Hematopoietic multipotent progenitor cell (in vitro differentiated cells): ENCODE data around the gene NEGR1. TPM values are rescaled to one million over a fixed set of nuclear protein-coding genes. Genes with fewer than 3 reads are reported as not detected.
"Not testable (repeated sequence)": the region's sequence is repeated elsewhere in the genome, so short reads cannot be mapped to it uniquely, and the experiment has no call there.

Experiments used
- DNase-seq, 3 donors: peaks; one replicate each; pipeline ENCODE4 v3.0.0-alpha.2; 2011 to 2015; ENCODE audit warnings: low read depth in 2 of 3, low spot score in 2 of 3
- total RNA-seq: library from RNA; depleted of rRNA; stranded (reverse); fragments of >200 nt; gene quantifications from one replicate; pipeline ENCODE4 v1.2.3, GENCODE V29; 2012

Gene NEGR1
- total RNA-seq, 1 donor = 3.8 TPM

DNA sequence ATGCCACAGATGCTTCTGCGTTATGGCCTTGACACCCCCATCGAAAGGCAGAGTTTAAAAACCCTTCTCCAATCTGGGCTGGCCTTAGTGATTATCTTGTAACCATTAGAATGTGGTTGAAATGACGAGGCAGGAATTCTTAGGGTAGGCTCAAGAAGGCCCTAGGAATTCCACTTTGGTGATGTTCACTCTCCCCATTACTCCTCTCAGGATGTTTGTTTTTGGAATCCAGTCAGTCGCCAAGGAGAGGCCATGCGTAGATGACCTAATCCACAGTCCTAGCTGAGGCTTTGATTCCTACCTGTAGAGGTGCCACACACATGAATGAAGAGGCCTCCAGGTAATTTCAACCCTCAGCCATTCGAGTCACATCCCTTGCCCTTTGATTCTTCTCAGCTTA, 318.2 kb downstream of the NEGR1 start:
- no peak for DNase-seq

GRCh38 chr1:71956613-71957285, 325.6 kb downstream of the NEGR1 start:
- DNase-seq = no peak

DNA sequence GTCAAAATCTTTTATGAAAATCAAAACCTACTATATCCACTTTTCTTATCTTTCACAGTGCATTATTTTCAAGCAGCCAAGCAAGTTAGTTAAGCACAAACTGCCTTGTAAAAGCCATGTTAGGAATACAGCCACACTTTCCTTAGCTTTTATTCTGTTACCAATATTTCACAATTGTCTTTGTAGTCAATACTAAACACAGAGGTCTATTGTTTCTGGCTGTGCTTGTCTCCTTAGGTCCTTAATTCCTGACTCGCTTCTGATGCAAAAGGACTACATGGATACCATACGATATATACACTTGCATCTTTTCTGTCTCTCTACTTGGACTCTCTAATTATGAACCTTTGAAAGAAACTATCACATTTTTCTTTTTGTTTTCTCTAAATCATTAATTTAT, 331.8 kb downstream of the NEGR1 start:
- peak in 1 of 3 donors; percentile 24 for DNase-seq

DNA sequence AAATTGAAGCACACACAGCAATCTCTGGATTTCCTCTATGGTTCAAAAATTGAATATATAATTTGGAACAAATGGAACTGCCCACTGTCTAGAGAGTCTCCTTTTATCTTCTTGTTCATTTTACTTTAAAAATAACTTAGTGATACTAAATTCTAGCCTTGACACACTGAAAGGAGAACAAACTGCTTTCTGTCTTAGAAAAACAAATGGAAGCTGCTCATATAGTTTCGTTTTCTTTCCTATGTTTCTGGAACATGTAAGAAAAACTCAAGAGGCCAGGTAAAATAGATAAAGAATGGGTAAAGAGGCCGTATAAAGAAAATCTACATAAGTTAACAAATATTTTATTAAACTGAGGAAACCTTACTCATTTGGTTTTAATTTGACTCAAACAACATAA, 332.7 kb downstream of the NEGR1 start:
- DNase-seq = peak in 1 of 3 donors; percentile 26

GRCh38 chr1:71948561-71948960, 333.8 kb downstream of the NEGR1 start:
- DNase-seq = no peak

DNA sequence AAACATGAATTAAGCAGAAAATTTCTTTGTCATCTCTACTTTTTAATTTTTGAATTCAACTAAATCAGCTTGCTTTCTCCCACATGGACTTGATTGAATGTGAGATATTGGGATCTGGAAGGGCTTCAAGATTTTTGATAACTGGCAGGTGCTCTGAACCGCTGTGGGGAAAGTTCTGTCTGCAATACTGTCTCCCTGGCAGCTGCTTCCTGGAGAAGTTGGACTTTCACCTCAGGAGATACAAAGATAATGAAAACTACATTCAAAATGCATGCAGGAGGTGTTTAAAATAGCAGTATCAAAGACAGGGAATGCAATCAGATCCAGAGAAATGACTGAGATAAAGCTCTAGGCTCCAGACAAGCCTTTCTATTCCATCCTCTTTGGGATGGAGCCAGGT, 338.3 kb downstream of the NEGR1 start:
- peak in 1 of 3 donors; percentile 46 for DNase-seq

DNA sequence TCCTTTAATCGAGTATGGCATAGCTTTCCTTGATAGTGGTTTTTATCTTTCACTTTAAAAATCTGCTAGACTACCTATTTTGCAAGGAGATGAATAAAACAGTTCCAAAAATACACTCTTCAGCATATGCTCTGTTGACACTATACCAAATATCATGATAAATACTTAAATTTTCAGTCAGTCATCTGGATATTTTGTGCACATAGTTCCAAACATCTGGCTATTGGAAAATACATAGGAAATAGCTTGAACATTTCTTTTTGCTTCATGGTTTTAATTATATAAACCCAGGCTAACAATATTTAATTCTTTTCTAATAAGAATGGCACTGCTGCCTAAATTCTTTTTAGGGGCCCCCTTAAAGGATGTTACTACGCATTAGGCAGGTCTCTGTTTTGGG, 342.1 kb downstream of the NEGR1 start:
- DNase-seq = no peak

GRCh38 chr1:71930511-71930910, 351.8 kb downstream of the NEGR1 start:
- DNase-seq = peak in 1 of 3 donors; percentile 14

- DNase-seq = no peak
These were observed 360.3 kb downstream of the NEGR1 start for GRCh38 chr1:71921935-71922559.

GRCh38 chr1:71921204-71921603, 361.1 kb downstream of the NEGR1 start:
- no peak for DNase-seq

- no peak for DNase-seq
These were observed 361.8 kb downstream of the NEGR1 start for GRCh38 chr1:71920556-71920955.

GRCh38 chr1:71919811-71920509, 362.4 kb downstream of the NEGR1 start:
- DNase-seq = no peak

DNA sequence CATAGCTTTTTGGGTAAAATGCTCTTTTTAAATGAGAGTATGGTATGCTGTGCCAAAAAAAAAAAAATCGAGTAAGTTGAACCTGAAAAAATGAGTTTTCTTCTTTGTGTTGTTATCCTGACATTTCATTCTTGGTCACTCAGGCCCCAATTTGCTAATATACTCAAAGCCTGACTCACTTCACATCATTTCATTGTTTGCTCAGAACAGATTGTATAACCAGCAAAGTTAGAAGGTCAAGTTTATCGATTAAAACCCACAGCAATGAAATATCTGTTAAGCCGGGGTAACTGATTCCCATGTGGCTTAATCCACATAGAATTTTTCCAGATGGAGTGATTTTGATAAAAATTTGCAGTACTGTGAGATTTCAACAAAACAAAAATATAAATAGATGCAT, 363.7 kb downstream of the NEGR1 start:
- DNase-seq = no peak

GRCh38 chr1:71916894-71917293, 365.4 kb downstream of the NEGR1 start:
- no peak for DNase-seq

GRCh38 chr1:71914626-71915025, 367.7 kb downstream of the NEGR1 start:
- no peak for DNase-seq

GRCh38 chr1:71908871-71909390, 373.4 kb downstream of the NEGR1 start:
- DNase-seq = no peak

GRCh38 chr1:71908303-71908702, 374.0 kb downstream of the NEGR1 start:
- no peak for DNase-seq

DNA sequence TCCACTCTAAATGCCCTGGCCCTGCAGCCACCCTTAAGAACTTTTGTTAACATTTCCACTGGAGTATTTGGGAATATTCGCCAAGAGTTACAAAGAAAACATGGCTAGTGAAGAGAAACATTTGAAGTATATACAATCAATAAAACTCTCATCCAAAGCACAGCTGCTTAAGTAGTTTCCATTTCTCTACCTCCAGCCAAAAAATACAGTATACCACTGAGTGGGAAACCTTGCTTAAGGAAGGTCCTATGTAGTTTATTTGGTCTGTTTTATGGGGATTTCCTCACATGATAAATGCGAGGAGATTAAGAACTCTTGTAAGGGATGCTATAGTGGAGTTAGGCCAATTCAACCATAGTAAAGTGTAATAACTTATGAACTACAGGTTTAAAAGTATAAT, 382.5 kb downstream of the NEGR1 start:
- DNase-seq = no peak

- not testable (repeated sequence) for DNase-seq
These were observed 394.2 kb downstream of the NEGR1 start for GRCh38 chr1:71888166-71888565.

GRCh38 chr1:71885171-71885570, 397.2 kb downstream of the NEGR1 start:
- peak in 1 of 3 donors; percentile 28 for DNase-seq

- peak in 1 of 3 donors; percentile 18 for DNase-seq
These were observed 399.7 kb downstream of the NEGR1 start for GRCh38 chr1:71882637-71883036.

- peak in 2 of 3 donors; percentile 35 to 58 for DNase-seq
These were observed 400.1 kb downstream of the NEGR1 start for GRCh38 chr1:71882226-71882625.
